Embryonic facial prominence (tissue), 1 donor: ENCODE results near the gene PRPF6.
A peak's percentile ranks its signal among the peaks of the same experiment; 100 is the strongest.
"Not testable (repeated sequence)": the region's sequence is repeated elsewhere in the genome, so short reads cannot be mapped to it uniquely, and the experiment has no call there.

Experiments used
- DNase-seq: peaks from one replicate; pipeline ENCODE4 v3.0.0-alpha.2; 2016; ENCODE audit errors: extremely low spot score

Gene PRPF6

GRCh38 chr20:63960654-63961621, 20.0 kb upstream of the PRPF6 start:
- not testable (repeated sequence) for DNase-seq

GRCh38 chr20:63961664-63962425, 19.1 kb upstream of the PRPF6 start:
- no peak for DNase-seq

- DNase-seq = no peak
Measured at GRCh38 chr20:63962426-63963347, 18.2 kb upstream of the PRPF6 start.

- no peak for DNase-seq
Measured at GRCh38 chr20:63963348-63963741, 17.6 kb upstream of the PRPF6 start.

- no peak for DNase-seq
Measured at GRCh38 chr20:63963784-63964301, 17.1 kb upstream of the PRPF6 start.

GRCh38 chr20:63964412-63964811, 16.5 kb upstream of the PRPF6 start:
- DNase-seq = no peak

GRCh38 chr20:63966172-63966943, 14.6 kb upstream of the PRPF6 start:
- DNase-seq = no peak

GRCh38 chr20:63966944-63967322, 14.0 kb upstream of the PRPF6 start:
- no peak for DNase-seq

GRCh38 chr20:63967330-63968135, 13.4 kb upstream of the PRPF6 start:
- DNase-seq = no peak

GRCh38 chr20:63968136-63968927, 12.6 kb upstream of the PRPF6 start:
- DNase-seq = no peak

GRCh38 chr20:63968928-63969760, 11.8 kb upstream of the PRPF6 start:
- DNase-seq = no peak

- peak; percentile 58 for DNase-seq
Measured at GRCh38 chr20:63969838-63970713, 10.9 kb upstream of the PRPF6 start, which contains the start of gene ZNF512B. Gene ZNF512B (minus strand): TSS chr20:63969930. CDS start chr20:63967950, 1,980 bp downstream.

GRCh38 chr20:63970714-63971431, 10.1 kb upstream of the PRPF6 start:
- DNase-seq = no peak

GRCh38 chr20:63971960-63972311, 9.0 kb upstream of the PRPF6 start:
- not testable (repeated sequence) for DNase-seq

- DNase-seq = no peak
Measured at GRCh38 chr20:63972312-63973159, 8.4 kb upstream of the PRPF6 start.

- no peak for DNase-seq
Measured at GRCh38 chr20:63973160-63973479, 7.8 kb upstream of the PRPF6 start.
